ENCODE data around the gene DDX49. TPM values are rescaled to one million over a fixed set of nuclear protein-coding genes. Genes with fewer than 3 reads are reported as not detected.

DDX49 gene
- total RNA-seq, 2 donors from 2014 or later: 31.1 to 57.8 TPM

DNA sequence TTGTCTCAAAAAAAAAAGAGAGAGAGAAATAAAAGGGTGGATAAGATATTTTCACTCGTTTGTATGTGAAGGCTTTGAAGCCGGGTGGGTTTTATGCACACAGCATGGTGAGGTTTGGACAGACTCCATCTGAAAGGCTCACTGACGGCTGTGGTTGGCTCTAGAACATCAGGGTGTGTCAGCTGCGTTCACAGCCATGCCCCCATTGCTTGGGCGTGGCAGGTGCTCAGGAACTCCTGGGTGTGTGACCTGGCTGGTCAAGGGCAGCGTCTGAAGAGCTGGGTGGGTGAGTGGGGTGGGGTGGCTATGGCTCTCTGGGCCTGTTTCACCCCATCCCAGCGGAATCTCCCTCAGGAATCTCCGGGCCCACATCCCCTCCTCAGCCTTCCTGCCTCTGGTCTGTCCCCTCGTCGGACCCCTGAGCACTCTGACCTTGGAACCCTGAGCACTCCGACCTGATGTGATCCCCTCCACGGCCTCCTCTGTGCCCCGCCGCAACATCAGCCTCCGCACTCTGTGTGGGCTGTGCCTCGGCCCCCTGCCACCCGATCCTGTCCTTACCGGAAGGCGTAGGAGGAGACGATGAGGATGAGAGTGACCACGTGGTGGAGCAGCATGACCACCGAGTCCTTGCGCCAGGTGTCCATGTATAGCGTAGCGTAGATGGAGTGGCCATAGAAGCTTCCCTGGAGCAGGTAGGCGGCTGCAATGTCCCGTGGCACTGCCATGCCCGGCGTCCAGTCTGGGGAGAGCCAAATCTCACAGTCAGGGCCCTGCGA lies 35.8 kb upstream of the DDX49 start:
- no peaks in the 10 kb centered on the region for H3K4me1 ChIP-seq
- no peak overlapping the region for H3K9ac ChIP-seq (ENCODE audit: low read depth in 2 of 2, low read length in 2 of 2)
- TF ChIP-seq, protein P1, sequence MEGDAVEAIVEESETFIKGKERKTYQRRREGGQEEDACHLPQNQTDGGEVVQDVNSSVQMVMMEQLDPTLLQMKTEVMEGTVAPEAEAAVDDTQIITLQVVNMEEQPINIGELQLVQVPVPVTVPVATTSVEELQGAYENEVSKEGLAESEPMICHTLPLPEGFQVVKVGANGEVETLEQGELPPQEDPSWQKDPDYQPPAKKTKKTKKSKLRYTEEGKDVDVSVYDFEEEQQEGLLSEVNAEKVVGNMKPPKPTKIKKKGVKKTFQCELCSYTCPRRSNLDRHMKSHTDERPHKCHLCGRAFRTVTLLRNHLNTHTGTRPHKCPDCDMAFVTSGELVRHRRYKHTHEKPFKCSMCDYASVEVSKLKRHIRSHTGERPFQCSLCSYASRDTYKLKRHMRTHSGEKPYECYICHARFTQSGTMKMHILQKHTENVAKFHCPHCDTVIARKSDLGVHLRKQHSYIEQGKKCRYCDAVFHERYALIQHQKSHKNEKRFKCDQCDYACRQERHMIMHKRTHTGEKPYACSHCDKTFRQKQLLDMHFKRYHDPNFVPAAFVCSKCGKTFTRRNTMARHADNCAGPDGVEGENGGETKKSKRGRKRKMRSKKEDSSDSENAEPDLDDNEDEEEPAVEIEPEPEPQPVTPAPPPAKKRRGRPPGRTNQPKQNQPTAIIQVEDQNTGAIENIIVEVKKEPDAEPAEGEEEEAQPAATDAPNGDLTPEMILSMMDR (IDR thresholded peaks at IDR 0.05): no peak
- no peaks in the 10 kb centered on the region for H3K27me3 ChIP-seq
- H3K4me3 ChIP-seq: no peak overlapping the region
- DNase-seq: peak; percentile 47
- no peaks in the 10 kb centered on the region for H3K9me3 ChIP-seq
- no peak overlapping the region for H3K27ac ChIP-seq
- intact Hi-C loops (cut with DNase I): no loop called here
- no peaks in the 10 kb centered on the region for H3K36me3 ChIP-seq

DNA sequence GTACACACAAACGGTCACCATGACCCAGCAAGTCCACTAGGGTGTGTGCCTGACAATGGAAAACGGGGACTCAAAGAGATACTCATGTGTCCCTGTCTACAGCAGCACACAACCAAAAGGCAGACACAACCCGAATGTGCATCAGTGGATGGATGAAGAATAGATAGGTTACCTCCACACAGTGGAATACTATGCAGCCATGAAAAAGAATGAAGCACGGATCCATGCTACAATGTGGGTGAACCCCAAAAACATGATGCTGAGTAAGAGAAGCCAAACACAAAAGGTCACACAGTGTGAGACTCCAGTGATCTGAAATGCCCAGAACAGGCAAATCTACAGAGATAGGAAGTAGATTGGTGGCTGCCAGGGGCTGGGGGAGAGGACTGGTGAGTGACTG lies 32.5 kb upstream of the DDX49 start:
- no peaks in the 10 kb centered on the region for H3K36me3 ChIP-seq
- H3K4me3 ChIP-seq: no peak overlapping the region
- H3K27me3 ChIP-seq: no peaks in the 10 kb centered on the region
- no peak overlapping the region for H3K9ac ChIP-seq (ENCODE audit: low read depth in 2 of 2, low read length in 2 of 2)
- no peak overlapping the region for H3K27ac ChIP-seq
- TF ChIP-seq, protein P1 (IDR thresholded peaks at IDR 0.05): no peak
- intact Hi-C loops (cut with DNase I): no loop called here
- DNase-seq: no peak
- H3K9me3 ChIP-seq: no peaks in the 10 kb centered on the region
- no peaks in the 10 kb centered on the region for H3K4me1 ChIP-seq

DNA sequence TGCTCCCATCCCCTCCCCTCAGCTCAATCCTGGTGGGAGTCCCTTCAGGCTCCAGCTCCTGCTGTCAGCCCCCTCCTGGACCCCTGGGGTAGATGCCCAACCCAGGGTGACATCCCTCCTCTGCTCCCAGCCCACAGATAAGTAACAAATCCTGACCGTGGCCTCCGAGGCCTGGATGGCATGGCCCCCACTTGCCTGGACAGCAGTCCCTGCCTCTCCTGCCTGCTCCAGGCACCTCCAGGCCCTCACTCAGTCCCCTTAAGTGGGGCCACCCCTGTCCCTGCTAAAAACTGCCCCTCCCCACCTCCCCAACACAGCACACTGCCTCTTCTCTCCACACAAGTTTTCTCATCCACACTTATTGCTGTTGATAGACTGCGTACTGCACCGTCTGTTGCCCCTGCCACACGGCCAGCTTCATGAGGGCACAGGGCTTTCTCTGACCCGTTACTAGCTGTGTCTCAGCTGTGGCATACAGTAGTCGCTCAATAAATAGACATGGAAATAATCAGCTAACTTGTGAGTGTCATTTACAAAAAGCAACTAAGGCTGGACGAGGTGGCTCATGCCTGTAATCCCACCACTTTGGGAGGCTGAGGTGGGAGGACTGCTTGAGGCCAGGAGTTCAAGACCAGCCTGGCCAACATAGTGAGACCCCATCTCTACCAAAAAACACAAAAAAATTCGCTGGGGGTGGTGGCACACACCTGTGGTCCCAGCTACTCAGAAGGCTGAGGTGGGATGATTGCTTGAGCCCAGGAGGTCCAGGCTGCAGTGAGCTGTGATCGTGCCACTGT lies 29.4 kb upstream of the DDX49 start:
- intact Hi-C loops (cut with DNase I): no loop called here
- peaks cover 13% of the 10 kb centered on the region for H3K27me3 ChIP-seq
- H3K27ac ChIP-seq: no peak overlapping the region
- peaks cover 1% of the 10 kb centered on the region for H3K4me1 ChIP-seq
- TF ChIP-seq, protein P1 (IDR thresholded peaks at IDR 0.05): no peak
- no peaks in the 10 kb centered on the region for H3K36me3 ChIP-seq
- H3K4me3 ChIP-seq: no peak overlapping the region
- no peak overlapping the region for H3K9ac ChIP-seq (ENCODE audit: low read depth in 2 of 2, low read length in 2 of 2)
- no peaks in the 10 kb centered on the region for H3K9me3 ChIP-seq
- no peak for DNase-seq

DNA sequence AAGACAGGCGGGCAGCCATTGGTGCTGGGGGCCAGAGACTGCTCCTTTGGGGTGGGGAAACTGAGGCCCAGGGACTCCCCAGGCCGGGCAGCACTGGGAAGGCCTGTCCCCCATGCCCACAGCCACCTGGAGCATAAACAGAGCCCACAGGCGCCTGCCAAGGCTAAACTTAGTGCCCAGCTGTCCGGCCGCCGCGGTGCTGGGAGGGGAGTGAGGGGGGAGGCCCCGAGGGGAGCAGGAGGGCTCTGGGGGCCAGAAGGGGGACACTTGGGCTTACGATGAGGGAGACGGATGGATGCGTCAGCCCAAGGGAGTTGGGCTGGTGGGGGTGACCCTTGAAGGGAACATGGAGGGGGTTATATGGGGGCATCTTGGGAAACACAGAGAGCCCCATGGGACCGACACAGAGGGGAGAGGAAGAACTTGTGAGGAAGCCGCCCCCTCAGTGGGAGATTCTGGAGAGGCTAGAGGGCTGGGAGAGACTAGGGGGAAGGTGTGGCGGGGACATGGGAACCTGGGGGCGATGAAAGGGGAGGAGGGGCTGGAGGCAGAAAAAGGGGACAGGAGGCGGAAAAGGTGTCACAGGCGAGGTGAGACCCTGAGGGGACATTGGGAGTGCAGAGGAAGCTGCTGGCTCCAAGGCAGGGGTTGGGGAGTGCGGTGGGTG lies 25.8 kb upstream of the DDX49 start:
- Histone ChIP-seq H3K36me3 (no peaks in the 10 kb centered on the region), H3K4me1 (peaks cover 5% of the 10 kb centered on the region), H3K27ac (no peak overlapping the region), H3K9me3 (no peaks in the 10 kb centered on the region), H3K4me3 (no peak overlapping the region), H3K27me3 (peaks cover 27% of the 10 kb centered on the region), H3K9ac (ENCODE audit: low read depth in 2 of 2, low read length in 2 of 2) (no peak overlapping the region)
- DNase-seq: no peak
- TF ChIP-seq, protein P1 (IDR thresholded peaks at IDR 0.05): no peak
- intact Hi-C loops (cut with DNase I): no loop called here

DNA sequence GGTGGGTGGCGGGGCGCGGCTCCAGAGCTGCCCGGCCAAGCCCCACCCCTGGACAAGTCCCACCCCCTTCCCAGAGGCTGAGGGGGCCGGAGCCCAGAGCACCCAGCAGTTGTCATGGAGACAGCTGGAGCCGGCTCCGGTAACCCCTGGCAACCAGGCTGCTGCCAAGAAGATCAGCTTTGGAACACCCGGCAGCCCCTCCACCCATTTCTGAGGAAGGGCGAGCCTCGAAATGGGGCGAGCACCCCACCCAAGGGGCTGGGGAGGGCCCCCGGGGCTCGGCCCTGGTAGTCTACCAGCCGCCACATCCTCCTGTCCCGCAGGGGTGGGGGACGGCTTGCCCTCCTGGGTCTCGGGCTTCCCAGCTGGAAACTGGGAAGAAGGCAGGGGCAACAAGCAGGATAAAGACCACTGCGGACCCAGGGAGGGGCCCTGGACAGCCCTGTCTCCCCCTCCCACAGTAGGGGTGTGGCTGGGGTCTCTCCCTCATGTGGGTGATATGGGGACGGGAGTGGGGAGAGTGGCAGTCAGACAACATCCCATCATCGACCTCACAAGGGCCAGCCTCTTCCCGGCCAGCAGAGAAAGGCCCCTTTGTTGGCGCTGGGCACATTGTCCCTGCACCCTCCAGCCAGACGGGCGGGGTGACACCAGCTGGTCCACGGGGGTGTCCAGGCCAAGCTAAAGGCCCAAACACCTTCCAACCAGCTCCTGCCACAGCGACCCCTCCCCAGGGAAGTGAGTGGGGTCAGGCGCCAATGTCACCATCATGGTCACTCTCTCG lies 25.1 kb upstream of the DDX49 start:
- H3K9me3 ChIP-seq: no peaks in the 10 kb centered on the region
- peaks cover 5% of the 10 kb centered on the region for H3K4me1 ChIP-seq
- no peak overlapping the region for H3K9ac ChIP-seq (ENCODE audit: low read depth in 2 of 2, low read length in 2 of 2)
- H3K27ac ChIP-seq: no peak overlapping the region
- H3K36me3 ChIP-seq: no peaks in the 10 kb centered on the region
- intact Hi-C loops (cut with DNase I): no loop called here
- DNase-seq: no peak
- TF ChIP-seq, protein P1 (IDR thresholded peaks at IDR 0.05): no peak
- H3K27me3 ChIP-seq: peaks cover 27% of the 10 kb centered on the region
- H3K4me3 ChIP-seq: no peak overlapping the region
